ENCODE measurements around the gene PTPRN2.
"Not testable (repeated sequence)": the region's sequence is repeated elsewhere in the genome, so short reads cannot be mapped to it uniquely, and the experiment has no call there.

Gene PTPRN2

GRCh38 chr7:158257516-158258410 is 329.9 kb downstream of the PTPRN2 start:
- TF ChIP-seq, protein P1, sequence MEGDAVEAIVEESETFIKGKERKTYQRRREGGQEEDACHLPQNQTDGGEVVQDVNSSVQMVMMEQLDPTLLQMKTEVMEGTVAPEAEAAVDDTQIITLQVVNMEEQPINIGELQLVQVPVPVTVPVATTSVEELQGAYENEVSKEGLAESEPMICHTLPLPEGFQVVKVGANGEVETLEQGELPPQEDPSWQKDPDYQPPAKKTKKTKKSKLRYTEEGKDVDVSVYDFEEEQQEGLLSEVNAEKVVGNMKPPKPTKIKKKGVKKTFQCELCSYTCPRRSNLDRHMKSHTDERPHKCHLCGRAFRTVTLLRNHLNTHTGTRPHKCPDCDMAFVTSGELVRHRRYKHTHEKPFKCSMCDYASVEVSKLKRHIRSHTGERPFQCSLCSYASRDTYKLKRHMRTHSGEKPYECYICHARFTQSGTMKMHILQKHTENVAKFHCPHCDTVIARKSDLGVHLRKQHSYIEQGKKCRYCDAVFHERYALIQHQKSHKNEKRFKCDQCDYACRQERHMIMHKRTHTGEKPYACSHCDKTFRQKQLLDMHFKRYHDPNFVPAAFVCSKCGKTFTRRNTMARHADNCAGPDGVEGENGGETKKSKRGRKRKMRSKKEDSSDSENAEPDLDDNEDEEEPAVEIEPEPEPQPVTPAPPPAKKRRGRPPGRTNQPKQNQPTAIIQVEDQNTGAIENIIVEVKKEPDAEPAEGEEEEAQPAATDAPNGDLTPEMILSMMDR (IDR thresholded peaks at IDR 0.05; ENCODE audit: control insufficient read depth, extremely low read depth, insufficient read depth) = no peak
- DNase-seq (ENCODE audit: low read depth) = no peak
- H3K4me3 ChIP-seq (ENCODE audit: low read depth, low read length) = no peak overlapping the region

DNA sequence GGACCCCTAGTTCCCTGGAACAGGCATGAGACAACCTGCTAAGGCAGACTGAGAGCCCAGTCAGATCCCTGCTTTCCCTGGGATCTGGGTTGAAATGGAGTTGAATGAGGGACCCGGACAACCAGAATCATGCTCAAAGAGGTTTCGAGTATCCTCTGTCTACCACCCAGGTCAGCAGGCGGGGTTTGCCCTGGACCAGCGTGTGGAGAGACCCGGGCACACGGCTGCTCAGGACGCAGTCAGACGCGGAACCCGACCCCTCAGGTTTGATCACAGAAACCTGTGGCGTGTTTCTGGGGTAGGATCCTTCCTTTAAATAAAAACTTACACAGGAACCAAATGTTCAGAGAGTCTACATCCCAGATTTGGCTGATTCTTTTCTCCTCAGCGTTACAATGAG is 330.6 kb downstream of the PTPRN2 start:
- no peak for DNase-seq (ENCODE audit: low read depth)
- no peak overlapping the region for H3K4me3 ChIP-seq (ENCODE audit: low read depth, low read length)
- TF ChIP-seq, protein P1 (IDR thresholded peaks at IDR 0.05; ENCODE audit: control insufficient read depth, extremely low read depth, insufficient read depth) = no peak

DNA sequence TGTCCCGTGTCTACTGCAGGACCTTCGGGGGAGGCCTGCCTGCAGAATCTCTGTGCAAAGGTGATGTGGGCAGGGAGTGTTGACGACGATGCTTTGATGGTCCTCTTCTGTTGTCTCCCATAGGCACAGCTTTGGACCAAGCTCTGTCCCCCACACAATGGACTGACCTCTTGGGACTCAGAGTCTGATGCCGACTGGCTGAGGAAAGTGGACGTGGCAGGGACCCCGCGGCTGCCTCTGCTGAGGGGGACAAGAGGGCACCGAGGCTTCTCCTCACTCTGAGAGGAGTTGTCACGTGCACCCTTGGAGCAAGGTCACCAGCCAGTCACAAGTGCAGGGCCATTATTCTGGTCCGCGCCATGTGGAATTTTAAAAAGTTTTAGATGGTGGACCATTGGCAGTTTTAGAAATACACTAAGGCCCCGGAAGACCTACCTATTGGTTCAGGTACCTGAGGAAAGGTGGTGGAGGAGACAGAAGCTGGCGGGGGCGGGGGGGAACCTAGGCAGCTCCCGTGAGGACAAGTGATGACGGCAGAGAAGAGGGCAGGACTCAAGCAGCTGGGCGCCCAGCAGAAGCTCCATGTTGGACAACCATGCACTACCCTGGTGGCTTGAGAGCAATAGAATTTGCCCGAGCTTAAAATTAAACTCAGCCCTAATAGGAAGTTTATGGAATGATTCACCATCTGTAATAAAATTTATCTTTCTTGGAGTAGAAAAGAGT is 331.4 kb downstream of the PTPRN2 start:
- TF ChIP-seq, protein P1 (IDR thresholded peaks at IDR 0.05; ENCODE audit: control insufficient read depth, extremely low read depth, insufficient read depth) = no peak
- no peak for DNase-seq (ENCODE audit: low read depth)
- no peak overlapping the region for H3K4me3 ChIP-seq (ENCODE audit: low read depth, low read length)

GRCh38 chr7:158255558-158255957 is 332.1 kb downstream of the PTPRN2 start:
- no peak overlapping the region for H3K4me3 ChIP-seq (ENCODE audit: low read depth, low read length)
- no peak for DNase-seq (ENCODE audit: low read depth)
- TF ChIP-seq, protein P1 (IDR thresholded peaks at IDR 0.05; ENCODE audit: control insufficient read depth, extremely low read depth, insufficient read depth) = no peak

DNA sequence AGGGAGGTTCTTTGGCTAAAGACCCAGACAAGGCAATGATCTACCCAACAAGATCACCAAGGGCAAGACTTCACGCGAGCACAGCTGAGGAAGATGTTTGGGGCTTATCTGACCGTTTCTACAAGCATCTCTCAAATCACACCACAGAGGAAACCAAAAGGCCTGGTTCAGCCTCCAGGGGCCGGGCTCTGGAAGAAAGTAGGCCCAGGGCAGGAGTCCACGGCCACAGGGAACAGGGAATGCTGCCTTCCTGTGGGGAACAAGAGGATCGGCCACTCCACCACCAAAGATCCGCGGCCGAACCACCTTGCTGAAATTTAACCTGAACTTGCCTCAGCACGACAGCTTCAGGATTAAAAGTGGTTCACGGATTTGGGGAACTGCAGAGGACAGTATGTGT is 332.5 kb downstream of the PTPRN2 start:
- TF ChIP-seq, protein P1 (IDR thresholded peaks at IDR 0.05; ENCODE audit: control insufficient read depth, extremely low read depth, insufficient read depth) = no peak
- no peak overlapping the region for H3K4me3 ChIP-seq (ENCODE audit: low read depth, low read length)
- no peak for DNase-seq (ENCODE audit: low read depth)

DNA sequence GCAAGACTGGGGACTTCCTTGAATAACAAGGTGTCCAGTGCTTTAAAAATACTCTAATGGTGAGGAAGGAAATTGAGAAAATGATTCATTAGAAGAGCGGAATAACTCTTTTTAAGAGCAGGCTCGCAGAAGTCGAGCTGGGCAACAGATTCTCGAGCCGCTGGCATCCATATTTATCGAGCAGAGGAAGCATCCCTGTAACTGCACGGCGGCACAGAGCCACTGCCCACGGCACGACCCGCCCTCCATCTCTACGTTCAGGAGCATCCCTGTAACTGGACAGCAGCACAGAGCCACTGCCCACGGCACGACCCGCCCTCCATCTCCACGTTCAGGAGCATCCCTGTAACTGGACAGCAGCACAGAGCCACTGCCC is 334.0 kb downstream of the PTPRN2 start:
- not testable (repeated sequence) for DNase-seq (ENCODE audit: low read depth); H3K4me3 ChIP-seq (ENCODE audit: low read depth, low read length)

GRCh38 chr7:158252837-158253669 is 334.6 kb downstream of the PTPRN2 start:
- TF ChIP-seq, protein P1 (IDR thresholded peaks at IDR 0.05; ENCODE audit: control insufficient read depth, extremely low read depth, insufficient read depth) = no peak
- no peak overlapping the region for H3K4me3 ChIP-seq (ENCODE audit: low read depth, low read length)
- DNase-seq (ENCODE audit: low read depth) = no peak

Data from LNCaP clone FGC (cell line).